GM19025 (cell line): Measurements from ENCODE around the gene SH3PXD2A.

Experiments
- ATAC-seq: cut with Tn5 transposase; IDR thresholded peaks from one replicate; pipeline ENCODE4 v1.9.1; 2021; ENCODE audit warnings: mild to moderate bottlenecking, low read depth, moderate library complexity; ENCODE audit not compliant: unreplicated experiment

SH3PXD2A gene

GRCh38 chr10:103559776-103560175 lies 295.6 kb downstream of the SH3PXD2A start:
- no peak for ATAC-seq

GRCh38 chr10:103558911-103559310 lies 296.5 kb downstream of the SH3PXD2A start:
- no peak for ATAC-seq

GRCh38 chr10:103557455-103557854 lies 297.9 kb downstream of the SH3PXD2A start:
- ATAC-seq: no peak

GRCh38 chr10:103556383-103557007 lies 298.9 kb downstream of the SH3PXD2A start:
- ATAC-seq: no peak

GRCh38 chr10:103555712-103556111 lies 299.7 kb downstream of the SH3PXD2A start:
- no peak for ATAC-seq

GRCh38 chr10:103555325-103555649 lies 300.1 kb downstream of the SH3PXD2A start:
- no peak for ATAC-seq

- ATAC-seq: no peak
Observed at GRCh38 chr10:103554488-103555324, 300.7 kb downstream of the SH3PXD2A start.

- ATAC-seq: no peak
Observed at GRCh38 chr10:103553743-103554487, 301.5 kb downstream of the SH3PXD2A start.

- ATAC-seq: no peak
Observed at GRCh38 chr10:103552856-103553742, 302.3 kb downstream of the SH3PXD2A start.

GRCh38 chr10:103551619-103552602 lies 303.5 kb downstream of the SH3PXD2A start:
- ATAC-seq: no peak

- no peak for ATAC-seq
Observed at GRCh38 chr10:103550229-103550628, 305.1 kb downstream of the SH3PXD2A start.

GRCh38 chr10:103549349-103549685 lies 306.1 kb downstream of the SH3PXD2A start:
- ATAC-seq: no peak

- no peak for ATAC-seq
Observed at GRCh38 chr10:103548581-103549348, 306.6 kb downstream of the SH3PXD2A start.

GRCh38 chr10:103548006-103548405 lies 307.4 kb downstream of the SH3PXD2A start:
- no peak for ATAC-seq

GRCh38 chr10:103547391-103547946 lies 307.9 kb downstream of the SH3PXD2A start:
- no peak for ATAC-seq

- no peak for ATAC-seq
Observed at GRCh38 chr10:103546401-103546800, 309.0 kb downstream of the SH3PXD2A start.

- no peak for ATAC-seq
Observed at GRCh38 chr10:103545771-103546281, 309.6 kb downstream of the SH3PXD2A start.

GRCh38 chr10:103545366-103545765 lies 310.0 kb downstream of the SH3PXD2A start:
- no peak for ATAC-seq
